ENCODE data around the gene MRPS18A.
"Not testable (repeated sequence)": the region's sequence is repeated elsewhere in the genome, so short reads cannot be mapped to it uniquely, and the experiment has no call there.

Gene MRPS18A

GRCh38 chr6:43717389-43717788 lies 29.8 kb upstream of the MRPS18A start:
- no peak for DNase-seq (ENCODE audit: low read depth)

DNA sequence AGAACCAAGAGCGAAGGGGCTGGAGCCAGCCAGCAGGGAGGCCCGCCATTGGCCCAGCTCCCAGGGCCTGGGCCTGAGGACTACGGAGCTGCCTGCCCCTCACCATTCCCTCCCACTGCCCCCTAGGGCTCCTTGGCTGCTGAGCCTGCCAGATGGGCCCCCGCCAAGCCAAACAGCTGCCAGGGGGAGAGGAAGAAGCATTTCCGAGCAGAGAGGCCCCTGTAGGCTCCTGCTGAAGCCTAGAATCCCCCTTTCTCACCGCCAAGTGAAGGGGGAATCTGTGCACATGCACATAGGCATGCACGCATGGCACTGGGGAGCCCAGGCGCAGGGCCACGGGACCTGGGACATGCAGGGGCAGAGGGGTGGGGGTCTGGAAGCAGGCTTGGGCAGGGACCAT lies 28.5 kb upstream of the MRPS18A start:
- no peak for DNase-seq (ENCODE audit: low read depth)

DNA sequence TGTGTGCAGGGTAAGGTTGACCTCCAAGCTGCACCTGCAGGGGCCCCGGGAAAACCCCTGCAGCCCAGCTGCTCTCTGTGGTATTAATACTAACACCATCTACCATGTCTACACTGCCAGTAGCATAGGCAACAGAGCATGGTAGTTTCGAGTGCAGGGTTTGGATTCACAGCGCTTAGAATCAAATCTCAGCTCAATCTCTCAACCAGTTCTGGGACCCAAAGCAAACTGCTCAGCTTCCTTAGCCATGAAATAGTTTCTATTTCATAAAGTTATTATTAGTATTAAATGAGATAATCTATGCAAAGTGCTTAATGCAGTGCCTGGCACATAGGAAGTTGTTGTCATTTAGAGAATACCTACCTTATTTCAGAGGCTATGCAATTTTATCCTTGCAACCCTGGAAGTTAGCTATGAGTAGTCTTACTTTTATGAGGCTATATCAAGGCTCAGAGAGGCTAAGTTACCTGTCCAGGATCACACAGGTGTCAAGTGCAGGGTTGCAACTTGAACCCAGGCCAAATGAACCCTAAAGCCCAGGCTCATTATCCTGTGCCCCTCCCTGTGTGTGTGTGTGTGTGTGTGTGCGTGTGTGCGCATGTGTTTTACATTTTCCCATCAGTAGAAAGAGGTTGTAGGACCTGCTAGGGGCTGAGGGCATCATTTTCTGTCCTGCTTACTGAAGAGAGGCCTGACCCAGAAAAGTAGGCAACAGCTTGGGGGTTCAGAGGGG lies 27.6 kb upstream of the MRPS18A start:
- DNase-seq (ENCODE audit: low read depth) = no peak

DNA sequence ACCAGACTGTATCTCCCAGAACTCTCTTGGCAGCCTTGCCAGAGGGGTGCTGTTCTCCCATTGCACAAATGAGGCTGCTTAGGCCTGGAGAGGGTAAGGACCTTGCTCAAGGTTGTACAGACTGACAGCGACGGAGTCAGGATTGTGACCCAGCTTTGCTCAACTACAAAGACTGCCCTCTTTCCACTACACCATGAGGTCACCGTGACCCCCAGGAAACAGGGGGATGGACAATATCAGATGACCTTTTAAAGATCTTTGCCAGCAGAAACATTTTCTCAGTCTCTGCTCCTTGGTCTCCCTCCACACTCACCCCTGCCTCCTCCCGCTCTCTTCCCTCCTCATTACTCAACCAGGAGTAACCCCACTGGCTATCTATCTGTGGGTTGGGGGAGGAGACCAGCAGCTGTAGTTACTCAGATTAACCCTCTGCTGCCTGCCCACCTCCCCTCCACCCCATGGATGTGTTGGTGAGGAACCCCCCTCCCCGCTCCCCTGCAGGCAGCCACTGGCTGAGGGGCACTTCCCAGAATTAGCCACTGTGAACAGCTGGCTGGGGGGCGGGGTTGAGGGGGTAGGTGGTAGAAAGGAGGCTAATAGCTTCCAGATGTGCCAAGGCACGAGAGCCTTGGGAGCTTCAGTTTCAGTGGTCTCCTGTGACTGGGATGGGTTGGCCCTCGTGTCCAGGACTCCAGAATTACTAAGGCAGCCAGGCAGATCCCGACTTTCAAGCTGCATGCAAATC lies 26.9 kb upstream of the MRPS18A start:
- no peak for DNase-seq (ENCODE audit: low read depth)

DNA sequence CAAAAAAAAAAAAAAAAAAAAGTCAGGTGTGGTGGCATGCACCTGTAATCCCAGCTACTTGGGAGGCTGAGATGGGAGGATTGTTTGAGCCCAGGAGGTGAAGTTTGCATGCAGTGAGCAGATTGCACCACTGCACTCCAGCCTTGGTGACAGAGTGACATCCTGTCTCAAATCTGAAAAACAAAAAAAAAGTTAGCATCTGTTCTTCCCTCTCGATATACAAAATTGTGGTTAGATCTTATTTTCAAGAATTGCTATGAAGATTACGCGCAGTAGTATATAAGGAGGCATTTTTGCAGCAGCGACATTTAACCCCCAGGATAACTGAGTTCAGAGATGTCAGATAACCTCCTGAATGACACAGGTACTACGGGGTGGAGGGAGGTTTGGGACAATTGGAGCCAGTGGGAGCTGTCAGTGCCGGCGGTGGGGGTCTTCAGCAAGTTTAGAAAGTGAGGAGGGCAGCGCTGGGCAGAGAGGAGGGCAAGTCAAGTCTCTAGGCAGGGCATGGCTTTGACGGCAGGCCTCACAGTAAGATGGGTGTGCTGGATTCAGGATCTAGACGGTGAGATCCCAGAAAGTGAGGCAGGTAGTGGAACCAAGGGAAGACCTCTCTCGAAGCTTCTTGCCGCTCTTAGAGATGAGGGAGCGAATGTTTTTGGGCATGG lies 26.2 kb upstream of the MRPS18A start:
- no peak for DNase-seq (ENCODE audit: low read depth)

DNA sequence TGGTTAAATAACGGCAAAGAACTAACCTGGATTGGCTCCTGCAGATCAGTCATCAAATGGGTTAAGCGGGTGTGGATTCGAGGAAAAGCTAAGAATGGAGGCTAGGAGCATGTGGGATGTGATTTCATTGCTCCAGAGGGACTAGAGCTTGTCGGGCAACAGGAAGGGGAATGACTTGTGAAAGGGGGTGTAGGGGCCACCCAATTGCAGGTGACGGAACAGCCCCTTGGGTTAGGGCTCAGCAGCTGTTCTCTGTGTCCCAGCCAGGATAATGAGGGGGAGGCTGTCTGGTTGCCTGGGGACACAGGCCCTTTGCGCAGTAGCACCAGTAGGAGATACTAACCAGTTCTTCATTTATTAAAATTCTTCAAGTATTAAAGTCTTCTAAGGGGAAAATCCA lies 25.0 kb upstream of the MRPS18A start:
- no peak for DNase-seq (ENCODE audit: low read depth)

GRCh38 chr6:43710576-43710975 lies 23.0 kb upstream of the MRPS18A start:
- no peak for DNase-seq (ENCODE audit: low read depth)

- DNase-seq (ENCODE audit: low read depth) = no peak
Observed at GRCh38 chr6:43709654-43710303, 22.2 kb upstream of the MRPS18A start.

DNA sequence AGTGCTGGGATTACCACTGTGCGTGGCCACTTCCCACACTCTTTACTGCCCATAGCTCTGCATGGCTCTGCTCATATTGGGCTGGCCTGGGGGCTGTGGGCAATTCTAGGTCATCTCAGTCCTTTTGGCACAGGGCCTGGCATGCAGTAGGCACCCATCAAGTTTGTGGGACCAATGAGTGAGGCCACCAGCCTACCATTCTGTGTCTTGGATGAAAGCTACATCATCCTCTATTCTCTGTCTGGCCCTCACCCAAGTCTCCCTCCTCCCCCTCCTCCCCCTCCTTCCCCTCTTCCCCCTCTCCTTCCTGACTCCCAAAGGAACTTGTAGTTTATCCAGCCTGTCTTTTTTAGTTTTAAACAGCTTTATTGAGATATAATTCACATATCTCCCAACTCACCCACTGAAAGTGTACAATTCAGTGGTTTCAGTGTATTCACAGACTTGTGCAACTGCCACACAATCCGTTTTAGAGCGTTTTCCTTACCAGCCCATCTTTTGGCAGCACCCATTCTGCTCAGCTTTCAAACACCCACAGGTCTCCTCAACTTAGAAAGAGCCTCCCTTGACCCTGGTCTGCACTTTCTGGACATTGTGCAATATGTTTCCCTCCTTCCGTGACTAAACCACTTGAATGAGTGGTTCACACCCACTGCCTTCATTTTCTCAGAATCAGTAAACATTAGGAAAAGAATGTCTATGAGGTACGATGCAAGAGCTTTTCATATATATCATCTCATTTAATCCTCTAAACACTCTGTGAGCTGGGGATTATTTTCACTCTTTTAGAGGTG lies 21.5 kb upstream of the MRPS18A start:
- no peak for DNase-seq (ENCODE audit: low read depth)

- DNase-seq (ENCODE audit: low read depth) = no peak
Observed at GRCh38 chr6:43707767-43708166, 20.2 kb upstream of the MRPS18A start.

- no peak for DNase-seq (ENCODE audit: low read depth)
Observed at GRCh38 chr6:43707269-43707668, 19.7 kb upstream of the MRPS18A start.

GRCh38 chr6:43706788-43707187 lies 19.2 kb upstream of the MRPS18A start:
- DNase-seq (ENCODE audit: low read depth) = no peak

DNA sequence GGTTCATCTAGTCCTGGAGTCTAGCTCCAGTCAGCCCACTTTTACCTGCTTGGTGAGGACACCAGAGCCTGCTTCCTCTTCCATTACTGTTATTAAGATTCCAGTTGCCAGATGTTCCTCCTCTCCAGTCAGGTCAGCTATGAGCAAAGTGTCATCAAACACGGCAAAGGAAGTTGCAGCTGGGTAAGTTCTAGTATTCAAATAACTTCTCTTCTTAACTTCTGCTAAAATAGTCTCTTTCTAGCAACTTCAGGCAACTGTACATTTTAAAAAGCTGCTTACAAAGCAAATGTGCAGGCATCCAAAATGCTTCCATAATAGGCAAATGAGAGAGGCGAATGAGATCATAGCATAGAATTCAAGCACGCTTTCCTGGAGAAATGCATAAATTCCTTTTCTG lies 18.4 kb upstream of the MRPS18A start:
- DNase-seq (ENCODE audit: low read depth) = no peak

GRCh38 chr6:43703512-43704429 lies 16.2 kb upstream of the MRPS18A start:
- no peak for DNase-seq (ENCODE audit: low read depth)

DNA sequence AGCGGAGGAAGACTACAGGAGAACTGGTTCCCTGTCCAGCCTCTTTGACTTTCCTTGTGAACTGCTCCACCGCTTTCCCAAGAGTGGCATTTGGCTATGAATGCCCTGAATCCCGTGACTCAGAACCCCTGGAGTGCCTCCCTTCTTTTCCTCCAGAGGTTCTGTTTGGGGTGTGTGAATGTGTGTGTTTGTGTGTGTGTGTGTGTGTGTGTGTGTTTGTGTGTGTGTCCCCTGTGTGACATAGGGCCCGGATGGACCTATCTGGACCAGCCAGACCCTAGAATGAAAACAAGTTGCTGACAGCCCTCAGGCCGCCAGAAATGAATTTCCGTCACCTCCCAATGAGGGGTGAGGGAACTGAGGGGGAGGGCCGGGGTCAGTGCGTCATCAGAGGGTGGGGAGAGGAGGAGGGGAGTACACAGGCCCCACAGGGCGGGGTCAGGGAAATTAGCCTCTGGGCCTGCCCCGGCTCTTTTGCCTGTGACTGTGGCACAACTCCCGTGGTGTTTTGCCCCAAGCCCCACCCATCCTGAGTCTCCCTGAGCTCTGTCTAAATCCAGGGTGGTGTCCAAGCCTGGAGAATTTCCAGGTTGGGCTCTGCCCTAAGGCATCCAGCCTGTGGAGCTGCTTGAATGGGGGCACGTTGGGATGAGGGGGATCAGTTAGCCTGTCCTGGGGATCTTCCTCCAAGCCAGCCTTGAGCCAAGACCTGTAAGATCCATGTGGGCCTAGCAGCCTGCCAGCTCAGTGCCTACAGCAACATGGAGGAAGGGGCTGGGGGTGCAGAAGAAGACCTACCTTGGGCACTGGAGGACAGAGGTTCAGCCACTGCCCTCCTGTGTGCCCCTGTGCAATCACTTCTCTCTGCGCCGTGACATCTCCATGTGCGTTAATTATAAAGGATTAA lies 15.2 kb upstream of the MRPS18A start:
- no peak for DNase-seq (ENCODE audit: low read depth)

GRCh38 chr6:43702171-43702533 lies 14.6 kb upstream of the MRPS18A start:
- DNase-seq (ENCODE audit: low read depth) = no peak

DNA sequence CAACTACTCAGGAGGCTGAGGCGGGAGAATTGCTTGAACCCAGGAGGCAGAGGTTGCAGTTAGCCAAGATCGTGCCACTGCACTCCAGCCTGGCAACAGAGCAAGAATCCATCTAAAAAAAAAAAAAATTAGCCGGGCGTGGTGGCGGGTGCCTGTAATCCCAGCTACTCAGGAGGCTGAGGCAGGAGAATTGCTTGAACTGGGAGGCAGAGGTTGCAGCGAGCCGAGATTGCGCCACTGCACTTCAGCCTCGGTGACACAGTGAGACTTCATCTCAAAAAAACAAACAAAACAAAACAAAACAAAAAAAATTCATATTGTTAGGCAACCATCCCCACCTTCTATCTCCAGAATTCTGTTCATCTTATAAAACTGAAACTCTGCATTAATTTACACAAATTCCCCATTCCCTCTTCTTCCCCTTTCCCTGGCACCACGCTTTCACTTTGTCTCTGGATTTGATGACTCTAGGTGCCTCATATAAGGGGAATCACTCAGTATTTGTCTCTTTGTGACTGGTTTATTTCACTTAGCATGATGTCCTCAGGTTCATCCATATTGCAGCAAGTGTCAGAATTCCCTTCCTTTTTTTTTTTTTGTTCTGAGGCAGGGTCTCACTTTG lies 13.5 kb upstream of the MRPS18A start:
- DNase-seq (ENCODE audit: low read depth) = not testable (repeated sequence)

DNA sequence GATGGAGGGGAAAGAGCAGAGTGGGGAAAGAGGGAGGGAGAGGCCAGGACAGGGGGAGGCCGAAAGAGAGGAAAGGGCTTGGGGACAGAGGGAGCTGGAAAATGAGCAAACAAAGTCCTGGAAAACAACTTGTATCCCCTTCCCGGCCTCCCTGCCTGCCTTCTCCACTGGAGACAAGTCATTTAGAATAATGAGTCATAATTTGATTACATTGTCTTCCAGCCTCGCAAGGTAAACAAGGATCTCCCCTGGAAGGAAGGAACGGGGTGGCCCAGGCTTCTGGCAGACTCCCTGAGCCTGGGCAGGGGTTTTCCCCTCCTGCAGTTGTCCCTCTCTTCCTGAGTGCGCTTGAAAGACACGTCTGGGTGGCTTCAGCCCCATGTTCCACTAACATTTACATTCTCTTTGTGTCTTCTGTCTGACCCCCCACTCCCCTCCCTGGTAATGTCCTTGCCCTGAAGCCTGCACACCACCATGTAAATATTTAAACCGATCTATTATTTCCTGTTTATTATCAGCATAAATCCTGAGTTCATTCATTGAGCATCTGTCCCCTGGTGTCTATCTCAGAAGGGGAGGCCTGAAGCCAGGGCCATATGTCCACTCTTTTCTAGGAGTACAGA lies 12.1 kb upstream of the MRPS18A start:
- DNase-seq (ENCODE audit: low read depth) = no peak

Measured in stimulated activated CD8-positive, alpha-beta memory T cell treated with anti-CD3 and anti-CD28 coated beads, Interleukin-15, amount 100 ng/mL, for 1 hour (primary cell).